Measurements from ENCODE around the gene POLD3.

DNA sequence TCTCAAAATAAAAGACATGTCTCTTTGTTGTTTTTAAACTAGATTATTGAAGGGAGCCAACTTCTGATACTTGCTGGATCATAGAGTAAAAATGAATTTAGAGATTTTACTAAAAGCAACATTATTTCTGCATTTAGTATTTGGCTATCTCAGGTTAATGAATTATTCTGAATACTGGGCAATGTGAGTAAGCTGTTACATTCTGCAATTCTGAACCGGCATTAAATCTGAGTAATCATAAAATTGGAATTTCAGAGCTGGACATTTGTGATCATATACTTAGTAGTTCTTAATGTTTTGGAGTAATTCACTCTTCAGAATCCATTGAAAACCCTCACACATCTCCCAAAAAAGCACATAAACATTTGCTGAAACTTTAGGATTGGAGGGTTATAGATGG lies 11.5 kb downstream of the POLD3 start:
- TF ChIP-seq, protein P1, sequence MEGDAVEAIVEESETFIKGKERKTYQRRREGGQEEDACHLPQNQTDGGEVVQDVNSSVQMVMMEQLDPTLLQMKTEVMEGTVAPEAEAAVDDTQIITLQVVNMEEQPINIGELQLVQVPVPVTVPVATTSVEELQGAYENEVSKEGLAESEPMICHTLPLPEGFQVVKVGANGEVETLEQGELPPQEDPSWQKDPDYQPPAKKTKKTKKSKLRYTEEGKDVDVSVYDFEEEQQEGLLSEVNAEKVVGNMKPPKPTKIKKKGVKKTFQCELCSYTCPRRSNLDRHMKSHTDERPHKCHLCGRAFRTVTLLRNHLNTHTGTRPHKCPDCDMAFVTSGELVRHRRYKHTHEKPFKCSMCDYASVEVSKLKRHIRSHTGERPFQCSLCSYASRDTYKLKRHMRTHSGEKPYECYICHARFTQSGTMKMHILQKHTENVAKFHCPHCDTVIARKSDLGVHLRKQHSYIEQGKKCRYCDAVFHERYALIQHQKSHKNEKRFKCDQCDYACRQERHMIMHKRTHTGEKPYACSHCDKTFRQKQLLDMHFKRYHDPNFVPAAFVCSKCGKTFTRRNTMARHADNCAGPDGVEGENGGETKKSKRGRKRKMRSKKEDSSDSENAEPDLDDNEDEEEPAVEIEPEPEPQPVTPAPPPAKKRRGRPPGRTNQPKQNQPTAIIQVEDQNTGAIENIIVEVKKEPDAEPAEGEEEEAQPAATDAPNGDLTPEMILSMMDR (IDR thresholded peaks at IDR 0.05), result no peak
- no peak for TF ChIP-seq POLR2A (IDR thresholded peaks at IDR 0.05)

Data from thyroid gland (tissue), 4 donors.